Spleen (tissue), 11 donors: ENCODE data around the gene KANSL3. TPM values are rescaled to one million over a fixed set of nuclear protein-coding genes. Genes with fewer than 3 reads are reported as not detected.
A peak's percentile ranks its signal among the peaks of the same experiment; 100 is the strongest.

Experiments used
- DNase-seq: peaks from one replicate; pipeline ENCODE4 v3.0.0-alpha.2; 2020
- H3K27ac ChIP-seq, 8 donors: fragments of 200-600 bp; sonication (generic) in 7 of 8; 1 replicate in 4 of 8; 2 replicates in 4 of 8; pipeline versions ENCODE4 v1.5.0 to v1.8.0; 2016 to 2021; ENCODE audit warnings: inconsistent platforms in 4 of 8, mild to moderate bottlenecking in 4 of 8, moderate library complexity in 1 of 8
- H3K27me3 ChIP-seq, 7 donors: fragments of 200-600 bp; sonication (generic) in 6 of 7; replicated peaks in 1 of 7; 1 replicate in 4 of 7; 2 replicates in 3 of 7; pipeline versions ENCODE4 v1.5.0 to v1.8.0; 2016 to 2021; ENCODE audit warnings: inconsistent platforms in 3 of 7, mild to moderate bottlenecking in 1 of 7
- H3K36me3 ChIP-seq, 6 donors: fragments of 200-600 bp; sonication (generic) in 5 of 6; 1 replicate in 4 of 6; 2 replicates in 2 of 6; pipeline versions ENCODE4 v1.5.0 to v1.8.0; 2016 to 2021; ENCODE audit warnings: inconsistent platforms in 2 of 6
- H3K4me1 ChIP-seq, 6 donors: fragments of 200-600 bp; sonication (generic) in 5 of 6; 1 replicate in 3 of 6; 2 replicates in 3 of 6; pipeline versions ENCODE4 v1.5.0 to v1.8.0; 2016 to 2021; ENCODE audit warnings: inconsistent platforms in 3 of 6
- H3K4me3 ChIP-seq, 8 donors: fragments of 200-600 bp; sonication (generic) in 7 of 8; 1 replicate in 4 of 8; 2 replicates in 4 of 8; pipeline versions ENCODE4 v1.5.0 to v1.8.0; 2016 to 2021; ENCODE audit warnings: inconsistent platforms in 4 of 8, mild to moderate bottlenecking in 4 of 8, moderate library complexity in 2 of 8
- H3K9me3 ChIP-seq, 8 donors: fragments of 200-600 bp; sonication (generic) in 7 of 8; 1 replicate in 4 of 8; 2 replicates in 4 of 8; pipeline versions ENCODE4 v1.5.0 to v1.8.0; 2016 to 2021; ENCODE audit warnings: inconsistent platforms in 4 of 8
- CTCF ChIP-seq, 11 experiments: fragments of 200-600 bp in 7 of 11; fragments of 450-650 bp in 4 of 11; sonication (generic) in 4 of 11; IDR thresholded peaks in 8 of 11; conservative IDR thresholded peaks in 3 of 11; 1 replicate in 7 of 11; 2 replicates in 4 of 11; pipeline versions ENCODE4 v1.4.0 to v1.8.0; 2016 to 2021; ENCODE audit warnings: antibody characterized with exemption in 11 of 11, inconsistent platforms in 4 of 11, mild to moderate bottlenecking in 1 of 11
- POLR2A ChIP-seq, 3 donors: fragments of 450-650 bp; IDR thresholded peaks; one replicate each; pipeline ENCODE4 v1.5.1; 2017; ENCODE audit warnings: antibody characterized with exemption in 3 of 3, mild to moderate bottlenecking in 1 of 3
- POLR2AphosphoS5 ChIP-seq, 3 donors: sonication (generic); formaldehyde crosslinking; IDR thresholded peaks; one replicate each; pipeline ENCODE4 v1.5.1; 2017; ENCODE audit warnings: antibody characterized with exemption in 3 of 3
- WGBS, 5 donors: extraction: QIAGEN DNeasy Blood & Tissue Kit in 3 of 5; methylation state at CpG; one replicate each; pipeline versions ENCODE4 v1.1.5 to v1.1.7; 2013 to 2018; 5-methylcytosine and 5-hydroxymethylcytosine counted together
- intact Hi-C: fragments of 100-400 bp; cut with DNase I; formaldehyde crosslinking; loops from one replicate; pipeline ENCODE4 v1.15.0; 2023; ENCODE audit warnings: low total_unique reads
- polyA plus RNA-seq, 3 donors: library from polyadenylated mRNA; stranded (reverse); fragments of 200-250 nt; gene quantifications; one replicate each; pipeline ENCODE4 v1.2.1, GENCODE V29; 2013
- total RNA-seq, 7 donors: library from RNA; depleted of rRNA in 3 of 7; stranded (reverse); fragments of >200 nt in 3 of 7; fragmentation: NEBNext Ultra II Directional in 4 of 7; extraction: Animal tissue kit (Norgen Biotek cat#: 25700) in 4 of 7; gene quantifications; one replicate each; pipeline versions ENCODE4 v1.1.0 to v1.2.1, GENCODE V29; 2016 to 2021
- donor health status: healthy with polysubstance abuse.
- donor health status: DM: no; HTN: no; CAD: no; lungs with moderate emphysema.
- donor health status: DM: no; HTN: no; CAD: no.
- donor health status: Bipolar disorder and iron deficiency.
- donor health status: healthy.
- donor health status: DM: no; HTN: no; CAD: no.
- donor health status: DM: yes; HTN: yes; CAD: no.

Gene KANSL3
- total and polyA plus RNA-seq, 10 donors, result 10.3 to 59.6 (median 48.6) TPM

DNA sequence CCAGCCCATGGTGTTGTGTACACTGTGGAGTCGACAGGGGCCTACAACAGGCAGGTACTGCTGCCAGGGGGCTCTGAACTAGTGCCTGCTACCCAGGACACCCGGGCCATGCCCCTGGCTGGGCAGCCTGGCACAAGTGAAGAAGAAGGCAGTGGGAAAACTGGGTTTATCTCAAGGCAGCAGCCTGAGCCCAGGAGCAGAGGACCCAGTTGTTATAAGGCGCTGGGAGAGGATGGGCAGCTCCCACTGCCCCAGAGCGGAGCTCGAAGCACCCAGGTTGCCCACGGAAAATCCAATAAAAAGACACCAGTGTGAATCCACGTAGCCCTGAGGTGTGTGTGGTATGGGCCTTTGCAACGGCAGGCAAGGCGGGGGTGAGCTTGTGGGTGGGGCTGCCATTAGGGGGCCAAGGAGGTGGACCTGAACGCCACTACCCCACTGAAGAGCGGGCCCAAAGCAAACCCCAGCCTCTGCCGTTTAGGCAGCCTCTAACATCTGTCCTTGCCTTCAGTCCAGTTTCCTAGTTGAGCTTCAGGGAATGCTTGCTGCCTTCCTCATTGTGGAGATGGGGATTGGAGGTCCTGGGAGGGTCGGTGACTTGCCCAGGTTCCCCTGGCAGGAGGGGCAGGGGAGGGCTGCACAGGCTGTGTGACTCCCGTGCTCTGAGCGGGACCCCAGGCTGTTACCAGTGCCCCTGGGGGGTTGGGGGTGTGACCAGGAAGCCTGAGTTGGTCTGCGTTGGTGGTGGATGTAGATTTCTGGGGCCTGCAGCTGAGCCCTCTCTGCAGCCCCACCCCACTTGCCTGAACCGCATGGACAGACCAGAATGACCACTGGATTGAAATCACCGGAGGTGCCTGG is 85.6 kb downstream of the KANSL3 start:
- no peak overlapping the region for H3K27ac ChIP-seq
- no peak overlapping the region for H3K4me3 ChIP-seq
- no peaks in the 10 kb centered on the region for H3K27me3 ChIP-seq
- peaks cover 11 to 25% (median 13%) of the 10 kb centered on the region in 6 donors for H3K4me1 ChIP-seq
- WGBS, 5 donors, result 86 to 94% (median 89%) methylated on average over 15 to 18 of the region's 18 CpGs
- intact Hi-C loops, result no loop called here
- no peak for DNase-seq
- H3K36me3 ChIP-seq, result peaks cover 0 to 61% (median 54%) of the 10 kb centered on the region in 6 donors
- H3K9me3 ChIP-seq, result no peaks in the 10 kb centered on the region
- TF ChIP-seq POLR2AphosphoS5 (IDR thresholded peaks at IDR 0.05), result peak in 2 of 3 donors; percentile 37 to 56
- no peak for TF ChIP-seq CTCF (IDR thresholded peaks at IDR 0.05 in 8 of 11, conservative IDR thresholded peaks at IDR 0.05 in 3 of 11)
- TF ChIP-seq POLR2A (IDR thresholded peaks at IDR 0.05), result no peak

GRCh38 chr2:96551605-96552314 is 86.4 kb downstream of the KANSL3 start:
- Histone ChIP-seq H3K9me3 (no peaks in the 10 kb centered on the region), H3K4me3 (no peak overlapping the region), H3K4me1 (peaks cover 11 to 32% (median 14%) of the 10 kb centered on the region in 6 donors), H3K36me3 (peaks cover 0 to 69% (median 61%) of the 10 kb centered on the region in 6 donors), H3K27ac (no peak overlapping the region), H3K27me3 (no peaks in the 10 kb centered on the region)
- intact Hi-C loops, result no loop called here
- WGBS, 5 donors, result 91 to 95% (median 92%) methylated on average over 15 to 25 of the region's 25 CpGs
- peak; percentile 78 for DNase-seq
- no peak for TF ChIP-seq POLR2A (IDR thresholded peaks at IDR 0.05)
- no peak for TF ChIP-seq CTCF (IDR thresholded peaks at IDR 0.05 in 8 of 11, conservative IDR thresholded peaks at IDR 0.05 in 3 of 11)
- peak; percentile 8 to 60 (median 14) for TF ChIP-seq POLR2AphosphoS5 (IDR thresholded peaks at IDR 0.05)

DNA sequence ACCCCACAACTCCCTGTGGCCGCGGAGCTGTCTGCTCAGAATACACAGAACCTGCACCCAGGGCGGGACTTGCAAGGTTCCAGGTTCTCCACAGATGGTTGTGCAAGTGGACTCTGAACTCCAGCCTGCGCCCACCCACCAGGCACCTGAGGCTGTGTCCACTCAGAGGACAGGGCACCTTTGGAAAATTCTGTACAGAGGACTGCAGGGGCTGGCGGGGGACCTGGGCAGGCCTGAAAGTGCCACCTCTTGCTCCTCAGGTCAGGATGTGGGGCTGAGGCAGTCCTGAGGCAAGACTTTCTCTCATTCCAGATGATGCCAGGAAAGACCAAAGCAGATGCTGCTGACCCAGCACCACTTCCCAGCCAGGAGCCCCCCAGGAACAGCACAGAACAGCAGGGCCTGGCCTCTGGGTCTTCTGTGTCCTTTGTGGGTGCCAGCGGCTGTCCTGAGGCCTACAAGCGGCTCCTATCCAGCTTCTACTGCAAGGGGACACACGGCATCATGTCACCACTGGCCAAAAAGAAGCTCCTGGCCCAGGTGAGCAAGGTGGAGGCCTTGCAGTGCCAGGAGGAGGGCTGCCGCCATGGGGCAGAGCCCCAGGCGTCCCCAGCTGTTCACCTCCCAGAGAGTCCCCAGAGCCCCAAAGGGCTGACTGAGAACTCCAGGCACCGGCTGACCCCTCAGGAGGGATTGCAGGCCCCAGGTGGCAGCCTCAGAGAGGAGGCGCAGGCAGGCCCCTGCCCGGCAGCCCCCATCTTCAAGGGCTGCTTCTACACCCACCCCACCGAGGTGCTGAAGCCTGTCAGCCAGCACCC is 87.1 kb downstream of the KANSL3 start:
- no peak for TF ChIP-seq CTCF (IDR thresholded peaks at IDR 0.05 in 8 of 11, conservative IDR thresholded peaks at IDR 0.05 in 3 of 11)
- no peak for TF ChIP-seq POLR2A (IDR thresholded peaks at IDR 0.05)
- no peak for TF ChIP-seq POLR2AphosphoS5 (IDR thresholded peaks at IDR 0.05)
- Histone ChIP-seq H3K9me3 (no peaks in the 10 kb centered on the region), H3K36me3 (peaks cover 0 to 77% (median 61%) of the 10 kb centered on the region in 6 donors), H3K27ac (no peak overlapping the region), H3K4me3 (no peak overlapping the region), H3K4me1 (peaks cover 11 to 40% (median 21%) of the 10 kb centered on the region in 6 donors), H3K27me3 (no peaks in the 10 kb centered on the region)
- intact Hi-C loops, result no loop called here
- 93 to 97% (median 94%) methylated on average over 7 to 14 of the region's 14 CpGs for WGBS, 5 donors
- DNase-seq, result no peak
